Uterus (tissue), 2 donors: ENCODE measurements around the gene RNF181.

Experiments used
- CTCF ChIP-seq, 4 experiments: fragments of 200-600 bp in 2 of 4; fragments of 450-650 bp in 2 of 4; sonication (generic) in 2 of 4; IDR thresholded peaks; one replicate each; pipeline ENCODE4 v1.5.1; 2016 to 2019; ENCODE audit warnings: antibody characterized with exemption in 4 of 4, mild to moderate bottlenecking in 2 of 4, moderate library complexity in 1 of 4
- POLR2A ChIP-seq, 2 donors: fragments of 450-650 bp; IDR thresholded peaks; one replicate each; pipeline ENCODE4 v1.6.1; 2016; ENCODE audit warnings: antibody characterized with exemption in 2 of 2, mild to moderate bottlenecking in 1 of 2, moderate library complexity in 1 of 2

- TF ChIP-seq POLR2A (IDR thresholded peaks at IDR 0.05) (no peak), CTCF (IDR thresholded peaks at IDR 0.05) (no peak)
Observed at GRCh38 chr2:85554980-85555612, 40.4 kb upstream of the RNF181 start.
